ENCODE results near the gene RAD51AP1. TPM values are rescaled to one million over a fixed set of nuclear protein-coding genes. Genes with fewer than 3 reads are reported as not detected.

RAD51AP1 gene
- polyA plus RNA-seq, 3 donors = 1.0 to 1.4 (median 1.3) TPM

DNA sequence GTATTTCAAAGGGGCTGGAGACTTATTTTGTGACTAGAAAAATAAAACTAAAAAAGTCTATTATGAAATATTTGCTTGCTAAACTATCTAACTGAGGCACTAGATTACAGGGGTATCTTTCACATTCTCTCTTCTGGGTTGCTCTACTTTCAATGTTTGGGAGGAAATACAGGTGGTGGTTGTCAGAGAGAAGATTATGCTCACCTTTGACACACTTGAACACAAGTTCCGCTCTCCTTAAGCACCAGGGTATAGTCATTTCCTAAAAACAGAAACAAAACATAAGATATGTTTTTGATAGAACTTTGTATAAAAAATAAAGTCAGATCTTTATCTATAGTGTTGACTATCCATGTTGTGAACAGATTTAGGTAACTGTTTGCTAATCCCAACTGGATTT, 47.7 kb upstream of the RAD51AP1 start:
- no CpG with 5 or more reads among the region's 1 CpG for WGBS (ENCODE audit: insufficient coverage)
- H3K36me3 Mint-ChIP-seq = peaks cover 60 to 61% of the 10 kb centered on the region in 2 donors
- H3K9me3 Mint-ChIP-seq = no peaks in the 10 kb centered on the region
- no peaks in the 10 kb centered on the region for H3K27me3 ChIP-seq (ENCODE audit: control insufficient read depth in 2 of 2, insufficient read depth in 2 of 2, low read length in 2 of 2)
- no peak overlapping the region for H3K27ac ChIP-seq (ENCODE audit: low read depth in 1 of 2, low read length in 2 of 2)
- peaks cover 42 to 79% of the 10 kb centered on the region in 2 donors for H3K36me3 ChIP-seq (replicated peaks in 1 of 2; ENCODE audit: control insufficient read depth in 1 of 2, insufficient read depth in 2 of 2, low read length in 2 of 2)
- H3K9ac ChIP-seq (ENCODE audit: insufficient read depth, low read length, poor library complexity, severe bottlenecking) = no peak overlapping the region
- H3K27ac Mint-ChIP-seq = no peak overlapping the region
- H2AFZ ChIP-seq (ENCODE audit: insufficient read depth, low read depth, low read length, poor library complexity, severe bottlenecking) = no peak overlapping the region
- no peaks in the 10 kb centered on the region for H4K20me1 ChIP-seq (ENCODE audit: insufficient read depth, low read length)
- H3K4me1 Mint-ChIP-seq = no peaks in the 10 kb centered on the region
- H3K79me2 ChIP-seq (ENCODE audit: insufficient read depth, low read length) = no peaks in the 10 kb centered on the region
- no peaks in the 10 kb centered on the region for H3K9me3 ChIP-seq (replicated peaks in 1 of 2; ENCODE audit: control insufficient read depth in 1 of 2, insufficient read depth in 1 of 2, low read length in 2 of 2)
- TF ChIP-seq, protein P1, sequence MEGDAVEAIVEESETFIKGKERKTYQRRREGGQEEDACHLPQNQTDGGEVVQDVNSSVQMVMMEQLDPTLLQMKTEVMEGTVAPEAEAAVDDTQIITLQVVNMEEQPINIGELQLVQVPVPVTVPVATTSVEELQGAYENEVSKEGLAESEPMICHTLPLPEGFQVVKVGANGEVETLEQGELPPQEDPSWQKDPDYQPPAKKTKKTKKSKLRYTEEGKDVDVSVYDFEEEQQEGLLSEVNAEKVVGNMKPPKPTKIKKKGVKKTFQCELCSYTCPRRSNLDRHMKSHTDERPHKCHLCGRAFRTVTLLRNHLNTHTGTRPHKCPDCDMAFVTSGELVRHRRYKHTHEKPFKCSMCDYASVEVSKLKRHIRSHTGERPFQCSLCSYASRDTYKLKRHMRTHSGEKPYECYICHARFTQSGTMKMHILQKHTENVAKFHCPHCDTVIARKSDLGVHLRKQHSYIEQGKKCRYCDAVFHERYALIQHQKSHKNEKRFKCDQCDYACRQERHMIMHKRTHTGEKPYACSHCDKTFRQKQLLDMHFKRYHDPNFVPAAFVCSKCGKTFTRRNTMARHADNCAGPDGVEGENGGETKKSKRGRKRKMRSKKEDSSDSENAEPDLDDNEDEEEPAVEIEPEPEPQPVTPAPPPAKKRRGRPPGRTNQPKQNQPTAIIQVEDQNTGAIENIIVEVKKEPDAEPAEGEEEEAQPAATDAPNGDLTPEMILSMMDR (IDR thresholded peaks at IDR 0.05) = no peak
- intact Hi-C loops (cut with micrococcal nuclease) = no loop called here
- H3K4me3 ChIP-seq (replicated peaks in 1 of 3; ENCODE audit: low read depth in 2 of 3, low read length in 3 of 3) = no peak overlapping the region
- H3K4me2 ChIP-seq (replicated peaks; ENCODE audit: extremely low read depth, low read length, poor library complexity, severe bottlenecking) = no peak overlapping the region
- H3K27me3 Mint-ChIP-seq (ENCODE audit: low read depth in 3 of 3) = peaks cover 0 to 2% (median 0%) of the 10 kb centered on the region in 3 donors
- no peak overlapping the region for H3K4me3 Mint-ChIP-seq
- no peak for DNase-seq
- no peaks in the 10 kb centered on the region for H3K4me1 ChIP-seq (ENCODE audit: control insufficient read depth in 1 of 2, insufficient read depth in 2 of 2, low read length in 2 of 2)

DNA sequence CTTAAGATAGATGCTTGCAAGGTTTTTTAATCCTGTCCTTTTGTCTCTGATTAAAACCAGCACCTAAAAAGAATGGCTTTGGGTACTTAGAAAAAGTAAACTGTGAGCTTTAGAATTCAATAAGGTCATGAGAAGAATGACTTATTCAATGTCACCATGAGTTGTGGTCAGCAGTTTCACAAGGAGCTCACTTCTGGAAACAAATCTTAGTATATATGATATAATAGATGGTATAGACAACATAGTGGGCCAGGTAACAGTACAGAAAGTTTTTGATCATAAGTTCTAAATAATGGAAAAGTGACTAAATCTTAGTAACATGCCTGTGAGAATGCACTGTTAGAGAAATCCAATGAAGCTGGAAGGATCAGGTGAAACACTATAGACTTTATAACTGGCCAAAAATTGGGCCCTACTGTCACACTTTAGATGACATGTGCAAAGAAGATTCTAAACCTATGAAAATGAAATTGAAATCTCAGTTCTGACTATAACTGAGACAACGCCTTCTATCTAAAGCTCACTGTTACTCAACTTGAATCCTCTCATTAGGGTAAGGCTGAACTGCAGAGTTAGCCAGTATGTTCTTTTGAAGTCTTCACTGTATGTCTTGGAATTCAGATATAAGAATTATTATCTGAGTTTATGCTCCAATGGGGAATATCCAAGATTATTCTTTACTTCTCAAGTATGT, 42.4 kb upstream of the RAD51AP1 start:
- peaks cover 56 to 90% of the 10 kb centered on the region in 2 donors for H3K36me3 ChIP-seq (replicated peaks in 1 of 2; ENCODE audit: control insufficient read depth in 1 of 2, insufficient read depth in 2 of 2, low read length in 2 of 2)
- Mint-ChIP-seq H3K4me3 (no peak overlapping the region), H3K36me3 (peaks cover 69 to 70% of the 10 kb centered on the region in 2 donors), H3K9me3 (no peaks in the 10 kb centered on the region), H3K4me1 (no peaks in the 10 kb centered on the region), H3K27me3 (ENCODE audit: low read depth in 3 of 3) (peaks cover 0 to 2% (median 0%) of the 10 kb centered on the region in 3 donors), H3K27ac (no peak overlapping the region)
- TF ChIP-seq, protein P1 (IDR thresholded peaks at IDR 0.05) = no peak
- intact Hi-C loops (cut with micrococcal nuclease) = no loop called here
- no peaks in the 10 kb centered on the region for H3K9me3 ChIP-seq (replicated peaks in 1 of 2; ENCODE audit: control insufficient read depth in 1 of 2, insufficient read depth in 1 of 2, low read length in 2 of 2)
- no peak for DNase-seq
- H3K79me2 ChIP-seq (ENCODE audit: insufficient read depth, low read length) = no peaks in the 10 kb centered on the region
- H3K4me1 ChIP-seq (ENCODE audit: control insufficient read depth in 1 of 2, insufficient read depth in 2 of 2, low read length in 2 of 2) = no peaks in the 10 kb centered on the region
- H3K9ac ChIP-seq (ENCODE audit: insufficient read depth, low read length, poor library complexity, severe bottlenecking) = no peak overlapping the region
- H3K4me3 ChIP-seq (replicated peaks in 1 of 3; ENCODE audit: low read depth in 2 of 3, low read length in 3 of 3) = no peak overlapping the region
- H4K20me1 ChIP-seq (ENCODE audit: insufficient read depth, low read length) = no peaks in the 10 kb centered on the region
- H3K27me3 ChIP-seq (ENCODE audit: control insufficient read depth in 2 of 2, insufficient read depth in 2 of 2, low read length in 2 of 2) = no peaks in the 10 kb centered on the region
- no peak overlapping the region for H3K4me2 ChIP-seq (replicated peaks; ENCODE audit: extremely low read depth, low read length, poor library complexity, severe bottlenecking)
- WGBS (ENCODE audit: insufficient coverage) = no CpG with 5 or more reads among the region's 1 CpG
- no peak overlapping the region for H3K27ac ChIP-seq (ENCODE audit: low read depth in 1 of 2, low read length in 2 of 2)
- no peak overlapping the region for H2AFZ ChIP-seq (ENCODE audit: insufficient read depth, low read depth, low read length, poor library complexity, severe bottlenecking)
